Stimulated activated CD8-positive, alpha-beta memory T cell treated with anti-CD3 and anti-CD28 coated beads, Interleukin-15, amount 100 ng/mL, for 4 hours (primary cell): ENCODE data around the gene KCND1.
A peak's percentile ranks its signal among the peaks of the same experiment; 100 is the strongest.

ENCODE experiments used
- DNase-seq, 2 donors: peaks; one replicate each; pipeline ENCODE4 v3.0.0-alpha.2; 2020; ENCODE audit warnings: low read depth in 2 of 2

Gene KCND1

GRCh38 chrX:48911412-48912182 lies 60.0 kb downstream of the KCND1 start, which contains the start of gene SLC35A2:
Gene SLC35A2 (minus strand): TSS chrX:48911646. CDS start chrX:48911636, 10 bp downstream.
- peak; percentile 74 to 77 for DNase-seq
